Measurements from ENCODE around the gene FNDC3B.

GRCh38 chr3:172438186-172438585 lies 398.8 kb downstream of the FNDC3B start:
- TF ChIP-seq ZNF18 (tag by site-specific recombination; IDR thresholded peaks at IDR 0.05): no peak
- TF ChIP-seq CTCF (tag by site-specific recombination; IDR thresholded peaks at IDR 0.05): no peak
- no peak for TF ChIP-seq ZNF580 (tag by site-specific recombination; IDR thresholded peaks at IDR 0.05)
- TF ChIP-seq MYNN (tag by site-specific recombination; IDR thresholded peaks at IDR 0.05; ENCODE audit: borderline replicate concordance): no peak
